ENCODE measurements around the gene MTHFSD.

The MTHFSD gene

DNA sequence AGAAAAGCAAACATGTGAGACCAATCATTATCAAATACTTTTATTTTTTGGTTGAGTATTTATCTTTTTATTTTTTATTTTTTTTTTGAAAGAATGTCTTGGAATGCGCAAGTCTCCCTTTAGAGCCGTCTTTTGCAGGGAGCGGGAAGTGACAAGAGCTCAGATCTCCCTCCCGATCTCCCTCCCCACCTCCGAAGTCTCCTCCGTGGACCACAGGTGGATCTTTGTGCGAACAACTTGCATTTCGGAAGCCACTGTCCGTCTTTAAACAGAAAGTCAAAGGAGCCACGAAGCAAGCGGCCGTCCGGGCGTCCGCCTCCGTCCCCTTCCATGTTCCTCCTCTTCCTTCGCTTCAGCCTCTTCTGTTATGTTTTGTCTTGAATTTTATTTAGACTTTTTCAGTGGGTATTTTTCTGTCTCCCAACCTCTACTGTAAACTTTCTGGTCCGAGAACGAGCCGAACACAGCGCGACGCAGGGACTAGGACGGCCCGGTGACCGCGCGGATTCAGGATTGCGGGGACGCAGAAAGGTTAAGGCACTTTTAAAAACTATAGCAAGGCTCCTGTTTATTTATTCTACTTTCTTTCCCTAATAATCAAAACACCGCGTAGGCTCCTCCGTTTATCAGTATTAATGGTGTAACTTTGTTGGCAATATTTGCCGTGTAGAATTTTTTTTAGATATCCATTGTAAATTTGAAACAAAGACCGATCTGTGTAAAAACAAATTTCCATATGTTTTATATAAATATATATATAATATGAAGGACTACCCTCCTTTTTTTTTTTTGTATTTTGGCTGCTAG is 41.4 kb downstream of the MTHFSD start:
- no peak for DNase-seq (ENCODE audit: low read depth)
- H3K4me3 ChIP-seq (ENCODE audit: control insufficient read depth, low read depth, low read length): peak overlapping the region; percentile 16
- TF ChIP-seq, protein P1, sequence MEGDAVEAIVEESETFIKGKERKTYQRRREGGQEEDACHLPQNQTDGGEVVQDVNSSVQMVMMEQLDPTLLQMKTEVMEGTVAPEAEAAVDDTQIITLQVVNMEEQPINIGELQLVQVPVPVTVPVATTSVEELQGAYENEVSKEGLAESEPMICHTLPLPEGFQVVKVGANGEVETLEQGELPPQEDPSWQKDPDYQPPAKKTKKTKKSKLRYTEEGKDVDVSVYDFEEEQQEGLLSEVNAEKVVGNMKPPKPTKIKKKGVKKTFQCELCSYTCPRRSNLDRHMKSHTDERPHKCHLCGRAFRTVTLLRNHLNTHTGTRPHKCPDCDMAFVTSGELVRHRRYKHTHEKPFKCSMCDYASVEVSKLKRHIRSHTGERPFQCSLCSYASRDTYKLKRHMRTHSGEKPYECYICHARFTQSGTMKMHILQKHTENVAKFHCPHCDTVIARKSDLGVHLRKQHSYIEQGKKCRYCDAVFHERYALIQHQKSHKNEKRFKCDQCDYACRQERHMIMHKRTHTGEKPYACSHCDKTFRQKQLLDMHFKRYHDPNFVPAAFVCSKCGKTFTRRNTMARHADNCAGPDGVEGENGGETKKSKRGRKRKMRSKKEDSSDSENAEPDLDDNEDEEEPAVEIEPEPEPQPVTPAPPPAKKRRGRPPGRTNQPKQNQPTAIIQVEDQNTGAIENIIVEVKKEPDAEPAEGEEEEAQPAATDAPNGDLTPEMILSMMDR (conservative IDR thresholded peaks at IDR 0.05; ENCODE audit: control insufficient read depth, insufficient read depth, low read depth, low read length): no peak

DNA sequence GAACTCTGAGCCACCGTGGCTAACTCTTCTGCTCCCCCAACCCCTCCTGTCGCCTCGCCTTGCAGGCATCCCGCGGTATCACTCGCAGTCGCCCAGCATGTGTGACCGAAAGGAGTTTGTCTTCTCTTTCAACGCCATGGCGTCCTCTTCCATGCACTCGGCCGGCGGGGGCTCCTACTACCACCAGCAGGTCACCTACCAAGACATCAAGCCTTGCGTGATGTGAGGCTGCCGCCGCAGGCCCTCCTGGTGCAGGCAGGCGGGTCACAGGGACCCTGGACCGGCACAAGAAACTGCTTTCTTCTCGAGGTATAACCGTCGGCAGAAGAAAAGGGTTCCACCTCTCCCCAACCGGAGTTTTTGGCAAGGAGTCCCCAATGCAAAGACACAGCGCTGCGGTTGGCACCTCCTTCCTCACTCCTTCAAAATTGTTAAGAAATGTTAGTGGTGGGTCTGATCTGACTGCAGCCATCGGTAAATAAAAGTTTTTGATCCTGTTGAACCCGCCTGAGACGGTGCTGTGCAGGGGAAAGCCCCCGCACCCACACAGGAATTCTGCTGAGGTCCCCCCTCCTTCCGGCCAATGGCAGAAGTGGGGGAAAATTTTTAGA is 42.1 kb downstream of the MTHFSD start:
- H3K4me3 ChIP-seq (ENCODE audit: control insufficient read depth, low read depth, low read length): peak overlapping the region; percentile 47

DNA sequence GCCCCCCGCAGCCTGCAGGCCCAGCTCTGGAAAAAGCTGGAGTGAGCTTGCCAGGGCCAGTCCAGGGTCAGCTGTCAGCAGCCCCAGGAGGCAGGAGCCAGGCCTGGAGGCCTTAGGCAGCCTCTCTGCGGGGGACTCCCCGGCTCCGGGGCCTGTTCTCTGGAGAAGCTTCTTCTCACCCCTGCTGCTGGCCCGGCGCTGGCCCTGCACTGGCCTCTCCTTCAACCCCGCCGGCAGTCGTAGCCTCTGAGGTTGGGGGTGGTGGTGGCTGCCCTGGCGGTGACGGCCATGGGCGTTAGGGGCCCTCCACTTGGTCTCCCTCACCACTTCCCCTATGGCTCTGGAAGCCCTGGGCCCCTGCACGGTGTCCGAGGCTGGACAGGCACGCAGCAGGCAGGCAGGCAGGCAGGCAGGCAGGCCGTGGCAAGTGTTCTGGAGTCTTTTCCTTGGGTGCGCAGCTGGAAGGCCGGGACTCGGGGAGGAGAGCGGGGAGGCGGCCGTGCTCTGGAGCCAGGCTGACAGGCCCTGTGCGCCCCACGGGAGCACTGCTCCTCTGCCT is 42.7 kb downstream of the MTHFSD start:
- no peak for DNase-seq (ENCODE audit: low read depth)
- TF ChIP-seq, protein P1 (conservative IDR thresholded peaks at IDR 0.05; ENCODE audit: control insufficient read depth, insufficient read depth, low read depth, low read length): no peak
- H3K4me3 ChIP-seq (ENCODE audit: control insufficient read depth, low read depth, low read length): peak overlapping the region; percentile 47

More for the DNA sequence above, 42.1 kb downstream of the MTHFSD start:
- no peak for DNase-seq (ENCODE audit: low read depth)
- TF ChIP-seq, protein P1 (conservative IDR thresholded peaks at IDR 0.05; ENCODE audit: control insufficient read depth, insufficient read depth, low read depth, low read length): no peak

DNA sequence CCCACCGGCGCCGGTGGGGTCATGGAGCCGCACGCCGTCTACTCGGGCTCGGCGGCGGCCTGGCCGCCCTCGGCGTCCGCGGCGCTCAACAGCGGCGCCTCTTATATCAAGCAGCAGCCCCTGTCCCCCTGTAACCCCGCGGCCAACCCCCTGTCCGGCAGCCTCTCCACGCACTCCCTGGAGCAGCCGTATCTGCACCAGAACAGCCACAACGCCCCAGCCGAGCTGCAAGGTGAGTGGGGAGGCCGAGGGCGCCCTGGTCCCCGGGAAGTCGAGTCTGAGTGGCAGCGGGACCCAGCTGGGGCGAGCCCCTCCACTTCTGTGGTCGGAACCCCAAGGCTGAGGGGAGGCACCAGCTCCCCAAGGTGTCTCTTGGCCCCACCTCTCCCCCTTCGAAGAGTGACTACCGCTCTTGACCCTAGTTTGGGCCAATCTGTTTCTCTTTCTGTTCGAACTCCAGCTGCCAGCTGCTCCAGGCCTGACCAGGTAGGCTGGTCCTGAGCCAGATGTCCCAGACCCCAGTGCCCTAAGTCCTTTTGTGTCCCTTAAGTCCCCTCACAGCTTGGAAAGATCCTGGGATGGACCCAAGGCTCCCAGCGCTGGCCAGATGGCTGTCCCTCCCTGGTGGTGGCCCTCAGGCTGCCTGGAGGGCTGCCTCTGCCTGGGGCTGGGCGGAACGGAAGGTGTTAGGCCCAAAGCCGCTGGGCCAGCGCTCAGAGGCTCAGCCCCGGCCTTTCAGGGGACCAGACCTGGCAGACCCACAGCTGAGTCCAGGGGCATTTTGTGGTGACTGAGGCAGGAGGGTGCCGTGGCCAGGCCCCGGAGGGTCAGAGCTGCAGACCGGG is 43.5 kb downstream of the MTHFSD start:
- DNase-seq (ENCODE audit: low read depth): no peak
- H3K4me3 ChIP-seq (ENCODE audit: control insufficient read depth, low read depth, low read length): peak overlapping the region; percentile 47
- TF ChIP-seq, protein P1 (conservative IDR thresholded peaks at IDR 0.05; ENCODE audit: control insufficient read depth, insufficient read depth, low read depth, low read length): no peak

DNA sequence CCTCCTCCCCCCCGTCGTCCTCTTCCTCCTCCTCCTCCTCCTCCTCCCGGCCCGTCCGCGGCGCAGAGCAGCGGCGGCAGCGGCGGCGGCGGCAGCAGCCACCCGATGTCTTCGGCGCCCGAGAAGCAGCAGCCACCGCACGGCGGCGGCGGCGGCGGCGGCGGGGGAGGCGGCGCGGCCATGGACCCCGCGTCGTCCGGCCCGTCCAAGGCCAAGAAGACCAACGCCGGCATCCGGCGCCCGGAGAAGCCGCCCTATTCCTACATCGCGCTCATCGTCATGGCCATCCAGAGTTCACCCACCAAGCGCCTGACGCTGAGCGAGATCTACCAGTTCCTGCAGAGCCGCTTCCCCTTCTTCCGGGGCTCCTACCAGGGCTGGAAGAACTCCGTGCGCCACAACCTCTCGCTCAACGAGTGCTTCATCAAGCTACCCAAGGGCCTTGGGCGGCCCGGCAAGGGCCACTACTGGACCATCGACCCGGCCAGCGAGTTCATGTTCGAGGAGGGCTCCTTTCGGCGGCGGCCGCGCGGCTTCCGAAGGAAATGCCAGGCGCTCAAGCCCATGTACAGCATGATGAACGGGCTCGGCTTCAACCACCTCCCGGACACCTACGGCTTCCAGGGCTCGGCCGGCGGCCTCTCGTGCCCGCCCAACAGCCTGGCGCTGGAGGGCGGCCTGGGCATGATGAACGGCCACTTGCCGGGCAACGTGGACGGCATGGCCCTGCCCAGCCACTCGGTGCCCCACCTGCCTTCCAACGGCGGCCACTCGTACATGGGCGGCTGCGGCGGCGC is 44.4 kb downstream of the MTHFSD start, which contains the start of gene FOXF1:
FOXF1 (plus strand) TSS at position 63 of the 797 bp plus-strand sequence; CDS start at position 106, 43 bp downstream.
- H3K4me3 ChIP-seq (ENCODE audit: control insufficient read depth, low read depth, low read length): peak within 1 kb of the TSS; percentile 52
- peak; percentile 59 for DNase-seq (ENCODE audit: low read depth)
- TF ChIP-seq, protein P1 (conservative IDR thresholded peaks at IDR 0.05; ENCODE audit: control insufficient read depth, insufficient read depth, low read depth, low read length): no peak

Measured in fibroblast of mammary gland (primary cell).